Uterus (tissue), 2 donors: ENCODE data around the gene CCT6A.

ENCODE experiments used
- POLR2A ChIP-seq, 2 donors: fragments of 450-650 bp; IDR thresholded peaks; one replicate each; pipeline ENCODE4 v1.6.1; 2016; ENCODE audit warnings: antibody characterized with exemption in 2 of 2, mild to moderate bottlenecking in 1 of 2, moderate library complexity in 1 of 2
- TF ChIP-seq, protein P1 (sequence below), 4 experiments: fragments of 200-600 bp in 2 of 4; fragments of 450-650 bp in 2 of 4; sonication (generic) in 2 of 4; IDR thresholded peaks; one replicate each; pipeline ENCODE4 v1.5.1; 2016 to 2019; ENCODE audit warnings: antibody characterized with exemption in 4 of 4, mild to moderate bottlenecking in 2 of 4, moderate library complexity in 1 of 4

DNA sequence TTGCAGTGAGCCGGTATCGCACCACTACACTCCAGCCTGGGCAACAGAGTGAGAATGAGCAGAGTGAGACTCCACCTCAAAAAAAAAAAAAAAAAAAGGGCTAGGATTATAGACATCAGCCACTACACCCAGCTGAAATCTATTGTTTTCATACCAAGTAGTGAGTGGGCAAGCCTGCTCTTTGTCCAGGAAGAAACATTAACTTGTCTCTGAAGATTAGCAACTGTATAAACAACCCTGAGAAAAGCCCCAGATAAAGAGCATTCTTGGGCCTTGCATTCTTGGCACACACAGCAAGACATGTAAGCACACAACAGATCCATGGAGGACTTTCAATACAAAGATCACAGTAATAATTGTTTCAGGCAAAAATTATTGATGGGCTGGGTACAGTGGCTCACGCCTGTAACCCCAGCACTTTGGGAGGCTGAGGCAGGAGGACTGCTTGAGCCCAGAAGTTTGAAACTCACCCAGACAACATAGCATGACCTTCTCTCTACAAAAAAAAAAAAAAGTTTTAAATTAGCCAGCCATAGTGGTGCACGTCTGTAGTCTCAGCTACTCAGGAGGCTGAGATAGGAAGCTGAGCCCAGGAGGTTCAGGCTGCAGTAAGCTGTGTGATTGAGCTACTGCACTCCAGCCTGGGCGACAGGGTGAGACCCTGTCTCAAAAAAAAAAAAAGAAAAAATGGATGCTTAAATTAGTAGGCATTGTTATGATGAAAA lies 4.7 kb upstream of the CCT6A start:
- TF ChIP-seq, protein P1, sequence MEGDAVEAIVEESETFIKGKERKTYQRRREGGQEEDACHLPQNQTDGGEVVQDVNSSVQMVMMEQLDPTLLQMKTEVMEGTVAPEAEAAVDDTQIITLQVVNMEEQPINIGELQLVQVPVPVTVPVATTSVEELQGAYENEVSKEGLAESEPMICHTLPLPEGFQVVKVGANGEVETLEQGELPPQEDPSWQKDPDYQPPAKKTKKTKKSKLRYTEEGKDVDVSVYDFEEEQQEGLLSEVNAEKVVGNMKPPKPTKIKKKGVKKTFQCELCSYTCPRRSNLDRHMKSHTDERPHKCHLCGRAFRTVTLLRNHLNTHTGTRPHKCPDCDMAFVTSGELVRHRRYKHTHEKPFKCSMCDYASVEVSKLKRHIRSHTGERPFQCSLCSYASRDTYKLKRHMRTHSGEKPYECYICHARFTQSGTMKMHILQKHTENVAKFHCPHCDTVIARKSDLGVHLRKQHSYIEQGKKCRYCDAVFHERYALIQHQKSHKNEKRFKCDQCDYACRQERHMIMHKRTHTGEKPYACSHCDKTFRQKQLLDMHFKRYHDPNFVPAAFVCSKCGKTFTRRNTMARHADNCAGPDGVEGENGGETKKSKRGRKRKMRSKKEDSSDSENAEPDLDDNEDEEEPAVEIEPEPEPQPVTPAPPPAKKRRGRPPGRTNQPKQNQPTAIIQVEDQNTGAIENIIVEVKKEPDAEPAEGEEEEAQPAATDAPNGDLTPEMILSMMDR (IDR thresholded peaks at IDR 0.05): no peak
- no peak for TF ChIP-seq POLR2A (IDR thresholded peaks at IDR 0.05)
